ENCODE results near the gene MTPN.

GRCh38 chr7:136006208-136006607 is 29.0 kb upstream of the MTPN start:
- no peak for TF ChIP-seq FOXM1 (IDR thresholded peaks at IDR 0.05; ENCODE audit: borderline replicate concordance)
- no peak for TF ChIP-seq TARDBP (IDR thresholded peaks at IDR 0.05)
- no peak for TF ChIP-seq SP1 (IDR thresholded peaks at IDR 0.05)
- no peak for TF ChIP-seq L3MBTL2 (conservative IDR thresholded peaks at IDR 0.05)
- TF ChIP-seq ELF4 (IDR thresholded peaks at IDR 0.05) = no peak
- no peak for TF ChIP-seq ZNF384 (IDR thresholded peaks at IDR 0.05)
- no peak for TF ChIP-seq BHLHE40 (IDR thresholded peaks at IDR 0.05; ENCODE audit: borderline replicate concordance)
- TF ChIP-seq CTBP1 (IDR thresholded peaks at IDR 0.05; ENCODE audit: borderline replicate concordance) = no peak
- TF ChIP-seq PKNOX1 (IDR thresholded peaks at IDR 0.05) = no peak
- no peak for TF ChIP-seq SUZ12 (IDR thresholded peaks at IDR 0.05)
- TF ChIP-seq FOXK2 (IDR thresholded peaks at IDR 0.05) = no peak
- TF ChIP-seq FOXA1 (IDR thresholded peaks at IDR 0.05) = no peak
- no peak for TF ChIP-seq NFRKB (IDR thresholded peaks at IDR 0.05)
- TF ChIP-seq ARNT (IDR thresholded peaks at IDR 0.05) = no peak
